ENCODE results near the gene MLLT1. TPM values are rescaled to one million over a fixed set of nuclear protein-coding genes. Genes with fewer than 3 reads are reported as not detected.

MLLT1 gene
- total RNA-seq, 1 donor from 2014 or later, result 106 TPM

- H3K9me3 Mint-ChIP-seq (ENCODE audit: low read depth), result peaks cover 12% of the 10 kb centered on the region
- H3K4me1 Mint-ChIP-seq (ENCODE audit: low read depth), result no peaks in the 10 kb centered on the region
- H3K4me3 Mint-ChIP-seq (ENCODE audit: low read depth), result no peak overlapping the region
- no peak overlapping the region for H3K27ac Mint-ChIP-seq
- no peak for DNase-seq (ENCODE audit: low spot score, unreplicated experiment)
- no peaks in the 10 kb centered on the region for H3K36me3 Mint-ChIP-seq (ENCODE audit: insufficient read depth)
- peaks cover 22% of the 10 kb centered on the region for H3K27me3 Mint-ChIP-seq
- no peak for TF ChIP-seq CTCF (IDR thresholded peaks at IDR 0.05; ENCODE audit: unreplicated experiment)
Observed at GRCh38 chr19:6181119-6181518, 98.7 kb downstream of the MLLT1 start.

- H3K36me3 Mint-ChIP-seq (ENCODE audit: insufficient read depth), result no peaks in the 10 kb centered on the region
- H3K27ac Mint-ChIP-seq, result no peak overlapping the region
- peaks cover 25% of the 10 kb centered on the region for H3K9me3 Mint-ChIP-seq (ENCODE audit: low read depth)
- no peak for DNase-seq (ENCODE audit: low spot score, unreplicated experiment)
- no peak overlapping the region for H3K4me3 Mint-ChIP-seq (ENCODE audit: low read depth)
- H3K4me1 Mint-ChIP-seq (ENCODE audit: low read depth), result no peaks in the 10 kb centered on the region
- H3K27me3 Mint-ChIP-seq, result peaks cover 26% of the 10 kb centered on the region
- no peak for TF ChIP-seq CTCF (IDR thresholded peaks at IDR 0.05; ENCODE audit: unreplicated experiment)
Observed at GRCh38 chr19:6173190-6173589, 106.6 kb downstream of the MLLT1 start.

- Mint-ChIP-seq H3K36me3 (ENCODE audit: insufficient read depth) (no peaks in the 10 kb centered on the region), H3K4me3 (ENCODE audit: low read depth) (no peak overlapping the region), H3K9me3 (ENCODE audit: low read depth) (peaks cover 25% of the 10 kb centered on the region), H3K27me3 (peaks cover 21% of the 10 kb centered on the region), H3K27ac (no peak overlapping the region), H3K4me1 (ENCODE audit: low read depth) (no peaks in the 10 kb centered on the region)
- DNase-seq (ENCODE audit: low spot score, unreplicated experiment), result no peak
- no peak for TF ChIP-seq CTCF (IDR thresholded peaks at IDR 0.05; ENCODE audit: unreplicated experiment)
Observed at GRCh38 chr19:6172074-6172863, 107.5 kb downstream of the MLLT1 start.

- Mint-ChIP-seq H3K4me3 (ENCODE audit: low read depth) (no peak overlapping the region), H3K27me3 (peaks cover 5% of the 10 kb centered on the region), H3K4me1 (ENCODE audit: low read depth) (peaks cover 1% of the 10 kb centered on the region), H3K36me3 (ENCODE audit: insufficient read depth) (peaks cover 3% of the 10 kb centered on the region), H3K9me3 (ENCODE audit: low read depth) (peaks cover 29% of the 10 kb centered on the region), H3K27ac (no peak overlapping the region)
- no peak for TF ChIP-seq CTCF (IDR thresholded peaks at IDR 0.05; ENCODE audit: unreplicated experiment)
- no peak for DNase-seq (ENCODE audit: low spot score, unreplicated experiment)
Observed at GRCh38 chr19:6167115-6167514, 112.7 kb downstream of the MLLT1 start.

- DNase-seq (ENCODE audit: low spot score, unreplicated experiment), result no peak
- no peak for TF ChIP-seq CTCF (IDR thresholded peaks at IDR 0.05; ENCODE audit: unreplicated experiment)
- Mint-ChIP-seq H3K4me1 (ENCODE audit: low read depth) (peaks cover 1% of the 10 kb centered on the region), H3K27ac (no peak overlapping the region), H3K27me3 (peaks cover 5% of the 10 kb centered on the region), H3K4me3 (ENCODE audit: low read depth) (no peak overlapping the region), H3K36me3 (ENCODE audit: insufficient read depth) (peaks cover 3% of the 10 kb centered on the region), H3K9me3 (ENCODE audit: low read depth) (peaks cover 14% of the 10 kb centered on the region)
Observed at GRCh38 chr19:6164906-6165531, 114.8 kb downstream of the MLLT1 start.

Data from progenitor cell of endocrine pancreas (in vitro differentiated cells).